C4-2B (cell line): ENCODE data around the gene GH2.
"Not testable (repeated sequence)": the region's sequence is repeated elsewhere in the genome, so short reads cannot be mapped to it uniquely, and the experiment has no call there.

Experiments
- H3K27ac ChIP-seq: fragments of 450-650 bp; 2 replicates; pipeline ENCODE4 v1.5.1; 2017
- CTCF ChIP-seq: fragments of 450-650 bp; conservative IDR thresholded peaks from 2 replicates; pipeline ENCODE4 v1.5.1; 2017; ENCODE audit warnings: mild to moderate bottlenecking

The GH2 gene

GRCh38 chr17:63903787-63904201 is 22.1 kb upstream of the GH2 start:
- H3K27ac ChIP-seq: not testable (repeated sequence)
- TF ChIP-seq CTCF: peak; percentile 68

- H3K27ac ChIP-seq: not testable (repeated sequence)
Measured at GRCh38 chr17:63901971-63902370, 20.2 kb upstream of the GH2 start.

GRCh38 chr17:63898899-63899798 is 17.4 kb upstream of the GH2 start:
- H3K27ac ChIP-seq: not testable (repeated sequence)

- H3K27ac ChIP-seq: not testable (repeated sequence)
Measured at GRCh38 chr17:63896524-63897354, 15.0 kb upstream of the GH2 start, which contains the start of gene CSH1. CSH1 (minus strand) TSS chr17:63896574; CDS start chr17:63896511, 63 bp downstream.

- not testable (repeated sequence) for H3K27ac ChIP-seq
Measured at GRCh38 chr17:63894821-63895220, 13.1 kb upstream of the GH2 start.

- H3K27ac ChIP-seq: not testable (repeated sequence)
Measured at GRCh38 chr17:63894021-63894420, 12.3 kb upstream of the GH2 start.

- not testable (repeated sequence) for H3K27ac ChIP-seq
- TF ChIP-seq CTCF: peak; percentile 37
Measured at GRCh38 chr17:63892316-63893037, 10.7 kb upstream of the GH2 start.

- H3K27ac ChIP-seq: not testable (repeated sequence)
- TF ChIP-seq CTCF: peak; percentile 79
Measured at GRCh38 chr17:63889026-63889848, 7.5 kb upstream of the GH2 start.

GRCh38 chr17:63885119-63885518 is 3.4 kb upstream of the GH2 start:
- not testable (repeated sequence) for H3K27ac ChIP-seq

- not testable (repeated sequence) for H3K27ac ChIP-seq
Measured at GRCh38 chr17:63882626-63883126, 932 bp upstream of the GH2 start.

GRCh38 chr17:63881337-63881736 is 407 bp downstream of the GH2 start:
- H3K27ac ChIP-seq: not testable (repeated sequence)
